Measurements from ENCODE around the gene ZEB2.

Gene ZEB2

GRCh38 chr2:144419218-144419617 lies 100.7 kb downstream of the ZEB2 start:
- no peak for DNase-seq (ENCODE audit: extremely low read depth, insufficient read length)

GRCh38 chr2:144415386-144415785 lies 104.5 kb downstream of the ZEB2 start:
- no peak for DNase-seq (ENCODE audit: extremely low read depth, insufficient read length)
- Histone ChIP-seq H3K27me3 (replicated peaks; ENCODE audit: control insufficient read depth, insufficient read depth, low read length) (no peaks in the 10 kb centered on the region), H3K36me3 (ENCODE audit: control insufficient read depth, insufficient read depth, low read length) (no peaks in the 10 kb centered on the region), H3K4me3 (replicated peaks; ENCODE audit: low read depth, low read length) (no peak overlapping the region)
- no peak for TF ChIP-seq CTCF (IDR thresholded peaks at IDR 0.05; ENCODE audit: insufficient read depth, low read length, poor library complexity, severe bottlenecking)

More at GRCh38 chr2:144419218-144419617, 100.7 kb downstream of the ZEB2 start:
- H3K27me3 ChIP-seq (replicated peaks; ENCODE audit: control insufficient read depth, insufficient read depth, low read length): no peaks in the 10 kb centered on the region
- no peak for TF ChIP-seq CTCF (IDR thresholded peaks at IDR 0.05; ENCODE audit: insufficient read depth, low read length, poor library complexity, severe bottlenecking)
- H3K4me3 ChIP-seq (replicated peaks; ENCODE audit: low read depth, low read length): no peak overlapping the region
- no peaks in the 10 kb centered on the region for H3K36me3 ChIP-seq (ENCODE audit: control insufficient read depth, insufficient read depth, low read length)

- peak; percentile 18 for DNase-seq (ENCODE audit: extremely low read depth, insufficient read length)
- Histone ChIP-seq H3K4me3 (replicated peaks; ENCODE audit: low read depth, low read length) (no peak overlapping the region), H3K27me3 (replicated peaks; ENCODE audit: control insufficient read depth, insufficient read depth, low read length) (no peaks in the 10 kb centered on the region), H3K36me3 (ENCODE audit: control insufficient read depth, insufficient read depth, low read length) (no peaks in the 10 kb centered on the region)
- TF ChIP-seq CTCF (IDR thresholded peaks at IDR 0.05; ENCODE audit: insufficient read depth, low read length, poor library complexity, severe bottlenecking): no peak
These were observed 105.5 kb downstream of the ZEB2 start for GRCh38 chr2:144414324-144414845.

- Histone ChIP-seq H3K27me3 (replicated peaks; ENCODE audit: control insufficient read depth, insufficient read depth, low read length) (no peaks in the 10 kb centered on the region), H3K36me3 (ENCODE audit: control insufficient read depth, insufficient read depth, low read length) (no peaks in the 10 kb centered on the region), H3K4me3 (replicated peaks; ENCODE audit: low read depth, low read length) (no peak overlapping the region)
- TF ChIP-seq CTCF (IDR thresholded peaks at IDR 0.05; ENCODE audit: insufficient read depth, low read length, poor library complexity, severe bottlenecking): no peak
- no peak for DNase-seq (ENCODE audit: extremely low read depth, insufficient read length)
These were observed 107.2 kb downstream of the ZEB2 start for GRCh38 chr2:144412709-144413108.

GRCh38 chr2:144411473-144411872 lies 108.4 kb downstream of the ZEB2 start:
- TF ChIP-seq CTCF (IDR thresholded peaks at IDR 0.05; ENCODE audit: insufficient read depth, low read length, poor library complexity, severe bottlenecking): no peak
- H3K4me3 ChIP-seq (replicated peaks; ENCODE audit: low read depth, low read length): no peak overlapping the region
- no peaks in the 10 kb centered on the region for H3K36me3 ChIP-seq (ENCODE audit: control insufficient read depth, insufficient read depth, low read length)
- no peak for DNase-seq (ENCODE audit: extremely low read depth, insufficient read length)
- H3K27me3 ChIP-seq (replicated peaks; ENCODE audit: control insufficient read depth, insufficient read depth, low read length): no peaks in the 10 kb centered on the region

GRCh38 chr2:144409241-144409640 lies 110.7 kb downstream of the ZEB2 start:
- DNase-seq (ENCODE audit: extremely low read depth, insufficient read length): no peak
- TF ChIP-seq CTCF (IDR thresholded peaks at IDR 0.05; ENCODE audit: insufficient read depth, low read length, poor library complexity, severe bottlenecking): no peak
- Histone ChIP-seq H3K36me3 (ENCODE audit: control insufficient read depth, insufficient read depth, low read length) (no peaks in the 10 kb centered on the region), H3K27me3 (replicated peaks; ENCODE audit: control insufficient read depth, insufficient read depth, low read length) (no peaks in the 10 kb centered on the region), H3K4me3 (replicated peaks; ENCODE audit: low read depth, low read length) (no peak overlapping the region)
